ENCODE results near the gene PBLD.

- TF ChIP-seq CTCF (IDR thresholded peaks at IDR 0.05) (no peak), POLR2A (IDR thresholded peaks at IDR 0.05) (no peak)
Measured at GRCh38 chr10:68364101-68364886, 31.6 kb upstream of the PBLD start.
